Measurements from ENCODE around the gene NOC4L. TPM values are rescaled to one million over a fixed set of nuclear protein-coding genes. Genes with fewer than 3 reads are reported as not detected.
"Not testable (repeated sequence)": the region's sequence is repeated elsewhere in the genome, so short reads cannot be mapped to it uniquely, and the experiment has no call there.

The NOC4L gene
- total RNA-seq, 1 donor from 2014 or later: 23.2 TPM

- no peak for DNase-seq (ENCODE audit: extremely low read depth, low read depth, low spot score)
Observed at GRCh38 chr12:132123970-132124765, 20.1 kb upstream of the NOC4L start.

DNA sequence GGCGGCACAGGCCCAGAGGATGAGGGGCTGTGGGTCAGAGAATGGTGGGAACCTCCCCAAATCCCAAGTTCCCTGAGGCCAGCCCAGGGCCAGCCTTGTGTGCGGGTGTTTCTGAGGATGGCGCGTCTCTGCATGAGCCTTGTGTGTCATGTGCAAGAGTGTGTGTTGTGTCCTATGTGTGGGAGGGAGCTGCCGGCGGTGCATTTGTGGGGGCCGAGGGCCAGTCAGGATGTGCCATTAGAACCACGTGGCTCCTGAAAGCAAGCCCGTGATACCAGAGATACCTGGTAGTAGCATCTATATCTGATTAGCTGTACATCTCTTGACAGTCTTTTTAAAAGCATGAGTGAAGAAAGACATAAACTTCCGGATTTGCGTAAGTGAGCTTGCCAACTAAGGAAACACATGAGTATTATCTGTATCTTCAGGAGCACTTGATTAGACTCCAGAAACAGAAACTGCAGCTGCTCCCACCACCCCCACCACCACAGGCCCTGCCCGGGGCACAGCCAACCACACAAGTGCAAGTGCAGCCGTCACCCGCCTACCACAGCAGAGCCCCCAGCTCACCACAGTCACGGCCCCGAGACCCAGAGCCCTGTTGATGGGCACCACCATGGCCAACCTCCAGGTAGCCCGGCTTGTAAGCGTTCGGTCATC lies 19.4 kb upstream of the NOC4L start:
- DNase-seq (ENCODE audit: extremely low read depth, low read depth, low spot score): no peak

- no peak for DNase-seq (ENCODE audit: extremely low read depth, low read depth, low spot score)
Observed at GRCh38 chr12:132125736-132126135, 18.5 kb upstream of the NOC4L start.

GRCh38 chr12:132127041-132127440 lies 17.2 kb upstream of the NOC4L start:
- no peak for DNase-seq (ENCODE audit: extremely low read depth, low read depth, low spot score)

- DNase-seq (ENCODE audit: extremely low read depth, low read depth, low spot score): no peak
Observed at GRCh38 chr12:132129007-132129406, 15.2 kb upstream of the NOC4L start.

GRCh38 chr12:132130690-132131089 lies 13.6 kb upstream of the NOC4L start:
- DNase-seq (ENCODE audit: extremely low read depth, low read depth, low spot score): no peak

DNA sequence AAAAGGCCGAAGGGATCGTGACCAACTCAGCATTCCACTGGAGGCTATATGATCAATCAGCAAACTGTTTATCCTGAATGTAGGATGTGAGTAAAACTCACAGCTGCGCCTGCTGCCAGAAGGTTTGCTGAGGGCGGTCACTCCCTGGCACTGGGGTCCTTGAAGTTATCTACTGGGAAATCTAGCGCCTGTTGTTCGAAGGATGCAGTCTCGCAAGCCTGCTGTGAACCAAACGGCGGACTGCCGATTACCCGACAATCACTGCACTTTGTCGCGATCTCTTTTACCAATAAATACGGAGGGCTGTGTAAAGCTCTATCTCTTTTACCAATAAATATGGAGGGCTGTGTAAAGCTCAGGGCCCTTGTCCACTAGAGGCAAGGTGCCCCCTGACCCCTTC lies 13.0 kb upstream of the NOC4L start:
- DNase-seq (ENCODE audit: extremely low read depth, low read depth, low spot score): no peak

DNA sequence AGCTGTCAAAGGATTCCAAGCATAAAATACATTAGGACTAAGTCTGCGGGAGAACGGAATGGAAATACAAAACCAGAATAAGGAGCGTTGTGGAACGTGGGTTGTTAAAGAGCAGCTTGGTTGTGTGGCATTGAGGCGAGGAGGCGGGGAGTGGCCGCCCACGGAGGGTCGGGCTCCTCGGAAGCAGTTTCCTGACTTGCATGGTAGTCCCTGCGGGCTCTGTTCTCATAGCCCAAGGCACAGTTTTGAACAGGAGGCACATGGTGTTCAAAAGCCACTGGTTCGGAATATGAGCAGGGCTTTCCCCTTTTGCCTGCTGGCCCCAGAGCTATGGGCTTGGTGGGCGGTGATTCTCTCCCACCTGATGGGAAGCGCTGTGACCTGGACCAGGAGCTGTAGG lies 12.3 kb upstream of the NOC4L start:
- no peak for DNase-seq (ENCODE audit: extremely low read depth, low read depth, low spot score)

GRCh38 chr12:132132609-132133430 lies 11.4 kb upstream of the NOC4L start:
- no peak for DNase-seq (ENCODE audit: extremely low read depth, low read depth, low spot score)

DNA sequence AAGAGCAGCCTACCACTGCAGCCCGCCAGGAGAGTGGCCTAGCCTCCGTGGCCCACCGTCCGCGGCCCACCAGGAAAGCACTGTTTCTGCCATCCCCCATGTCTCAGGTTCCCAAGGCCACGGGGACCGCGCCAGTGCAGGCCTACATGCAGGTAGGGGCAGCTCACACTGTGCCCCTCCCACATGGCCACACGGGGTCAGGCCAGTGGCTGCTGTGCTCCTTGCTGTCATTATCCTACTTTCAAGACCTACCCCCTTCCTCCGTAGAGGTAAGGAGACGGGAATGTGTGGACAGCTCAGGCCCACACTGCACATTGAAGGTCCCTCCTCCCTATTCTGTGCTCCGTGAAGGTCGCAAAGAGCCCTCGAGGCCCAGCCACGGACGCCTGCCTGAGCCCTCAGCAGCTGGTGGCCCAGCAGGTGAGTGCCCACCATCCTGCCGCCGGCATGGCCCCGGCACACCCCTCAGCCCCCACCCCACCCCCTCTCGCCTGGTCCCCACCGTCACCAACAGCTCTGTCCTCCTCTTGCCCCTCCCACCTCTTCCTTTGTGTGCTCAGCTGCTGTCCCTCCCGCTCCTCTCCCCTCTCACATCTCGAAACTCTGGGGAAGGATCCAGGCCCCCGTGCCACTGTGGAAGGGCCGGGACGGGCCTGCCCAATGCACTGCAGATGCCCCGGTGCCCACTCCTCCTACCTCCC lies 10.2 kb upstream of the NOC4L start:
- no peak for DNase-seq (ENCODE audit: extremely low read depth, low read depth, low spot score)

DNA sequence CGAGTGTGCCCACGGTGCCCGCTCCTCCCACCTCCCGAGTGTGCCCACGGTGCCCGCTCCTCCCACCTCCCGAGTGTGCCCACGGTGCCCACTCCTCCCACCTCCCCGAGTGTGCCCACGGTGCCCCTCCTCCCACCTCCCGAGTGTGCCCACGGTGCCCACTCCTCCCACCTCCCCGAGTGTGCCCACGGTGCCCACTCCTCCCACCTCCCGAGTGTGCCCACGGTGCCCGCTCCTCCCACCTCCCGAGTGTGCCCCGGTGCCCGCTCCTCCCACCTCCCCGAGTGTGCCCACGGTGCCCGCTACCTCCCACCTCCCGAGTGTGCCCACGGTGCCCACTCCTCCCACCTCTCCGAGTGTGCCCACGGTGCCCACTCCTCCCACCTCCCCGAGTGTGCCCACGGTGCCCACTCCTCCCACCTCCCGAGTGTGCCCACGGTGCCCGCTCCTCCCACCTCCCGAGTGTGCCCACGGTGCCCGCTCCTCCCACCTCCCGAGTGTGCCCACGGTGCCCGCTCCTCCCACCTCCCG lies 9.5 kb upstream of the NOC4L start:
- DNase-seq (ENCODE audit: extremely low read depth, low read depth, low spot score): not testable (repeated sequence)

GRCh38 chr12:132136226-132136625 lies 8.0 kb upstream of the NOC4L start:
- DNase-seq (ENCODE audit: extremely low read depth, low read depth, low spot score): not testable (repeated sequence)

GRCh38 chr12:132137483-132138125 lies 6.7 kb upstream of the NOC4L start:
- no peak for DNase-seq (ENCODE audit: extremely low read depth, low read depth, low spot score)

GRCh38 chr12:132138941-132139871 lies 5.1 kb upstream of the NOC4L start:
- DNase-seq (ENCODE audit: extremely low read depth, low read depth, low spot score): no peak

GRCh38 chr12:132139912-132140311 lies 4.3 kb upstream of the NOC4L start:
- DNase-seq (ENCODE audit: extremely low read depth, low read depth, low spot score): no peak

DNA sequence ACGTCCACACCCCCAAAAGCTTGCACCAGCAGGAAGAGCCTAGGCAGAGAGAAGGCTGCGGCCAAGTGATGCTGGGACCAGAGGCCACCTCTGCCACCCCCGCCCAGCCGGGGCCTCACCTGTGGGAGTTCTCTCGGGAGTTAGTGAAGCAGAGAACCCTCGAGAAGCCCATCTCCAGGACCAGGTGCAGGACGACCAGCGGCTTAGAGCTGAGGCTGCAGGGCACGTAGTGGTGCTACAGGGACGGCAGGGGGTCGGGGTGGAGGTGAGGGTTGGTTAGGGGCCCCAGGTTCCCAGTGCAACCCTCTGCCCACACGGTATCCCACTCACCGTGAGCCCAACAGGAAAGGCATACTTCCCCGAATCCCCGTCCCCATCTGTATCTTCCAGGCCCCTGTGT lies 3.8 kb upstream of the NOC4L start:
- no peak for DNase-seq (ENCODE audit: extremely low read depth, low read depth, low spot score)

DNA sequence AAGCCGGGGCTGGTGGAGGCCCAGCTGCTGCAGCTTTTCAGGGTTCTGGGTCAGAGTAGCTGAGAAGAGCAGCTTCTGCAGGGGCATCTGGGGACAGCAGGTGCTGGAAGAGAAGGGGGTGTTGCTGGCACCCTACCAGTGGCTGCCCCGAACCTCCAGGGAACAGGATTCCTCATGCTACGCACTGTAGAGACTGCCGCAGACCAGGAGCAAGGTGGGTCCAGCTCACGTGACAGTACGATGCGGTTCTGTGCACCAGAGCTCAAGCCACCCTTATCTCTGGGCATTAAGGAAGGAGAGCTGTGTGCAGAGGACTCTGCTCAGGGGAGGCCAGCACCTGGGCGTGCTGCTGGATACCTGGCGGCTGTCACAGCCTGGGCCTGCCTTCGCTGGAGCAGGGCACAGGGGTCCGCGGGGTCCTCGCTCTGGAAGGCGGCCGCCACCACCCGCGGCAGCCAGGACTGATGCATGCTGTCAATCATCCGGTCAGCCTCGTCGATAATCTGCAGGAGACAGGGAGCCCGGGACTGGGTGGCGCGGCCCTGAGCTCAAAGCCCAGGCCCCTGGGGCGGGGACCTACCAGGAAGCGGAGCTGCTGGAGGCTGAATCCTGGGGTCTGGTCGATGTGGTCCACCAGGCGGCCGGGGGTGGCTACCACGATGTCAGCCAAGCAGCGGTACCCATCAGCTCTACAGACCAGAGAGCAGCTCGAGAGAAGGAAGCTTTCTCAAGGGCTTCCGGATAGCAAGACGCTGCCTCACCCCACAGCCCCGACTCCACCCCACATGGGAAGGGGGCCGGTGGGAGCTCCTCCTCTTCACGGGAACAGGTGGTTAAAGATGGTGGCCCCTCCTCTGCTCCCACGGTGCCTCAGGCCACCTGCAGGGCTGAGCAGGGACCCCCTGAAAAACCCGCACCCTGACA lies 3.1 kb upstream of the NOC4L start:
- no peak for DNase-seq (ENCODE audit: extremely low read depth, low read depth, low spot score)

Measured in glomerular endothelial cell (primary cell).